Neuronal stem cell (in vitro differentiated cells): Measurements from ENCODE around the gene ITGB5.

Source experiments
- DNase-seq: peaks from one replicate; pipeline ENCODE4 v3.0.0-alpha.2; 2013; ENCODE audit warnings: low spot score
- H2AFZ ChIP-seq: one replicate; pipeline ENCODE4 v1.6.1; 2013; ENCODE audit warnings: mild to moderate bottlenecking, low read length, inconsistent platforms
- H2AK5ac ChIP-seq: 2 replicates; pipeline ENCODE4 v1.6.1; 2013; ENCODE audit warnings: low read depth, mild to moderate bottlenecking, inconsistent platforms, low read length, moderate library complexity, mixed read lengths
- H2BK120ac ChIP-seq: 2 replicates; pipeline ENCODE4 v1.6.1; 2013; ENCODE audit warnings: low read depth, mild to moderate bottlenecking, inconsistent platforms, low read length, moderate library complexity, mixed read lengths
- H2BK12ac ChIP-seq: one replicate; pipeline ENCODE4 v1.6.1; 2013; ENCODE audit warnings: low read length, inconsistent platforms
- H2BK15ac ChIP-seq: 2 replicates; pipeline ENCODE4 v1.6.1; 2013; ENCODE audit warnings: mild to moderate bottlenecking, low read length, inconsistent platforms, mixed read lengths
- H2BK5ac ChIP-seq: one replicate; pipeline ENCODE4 v1.6.1; 2013; ENCODE audit warnings: inconsistent platforms, mild to moderate bottlenecking, low read length, moderate library complexity
- H3K14ac ChIP-seq: one replicate; pipeline ENCODE4 v1.6.1; 2013; ENCODE audit warnings: low read length, inconsistent platforms
- H3K18ac ChIP-seq: 2 replicates; pipeline ENCODE4 v1.6.1; 2013; ENCODE audit warnings: low read length, inconsistent platforms
- H3K23ac ChIP-seq: 2 replicates; pipeline ENCODE4 v1.6.1; 2013; ENCODE audit warnings: low read depth, mild to moderate bottlenecking, mixed read lengths, low read length, inconsistent platforms; ENCODE audit not compliant: poor library complexity
- H3K27ac ChIP-seq: replicated peaks from 3 replicates; pipeline ENCODE4 v1.5.1; 2013; ENCODE audit warnings: low read length, inconsistent platforms
- H3K27me3 ChIP-seq, 3 experiments: 2 replicates each; pipeline ENCODE4 v1.6.1; 2013; ENCODE audit warnings: low read length in 3 of 3, mild to moderate bottlenecking in 2 of 3, inconsistent platforms in 1 of 3, low read depth in 1 of 3, mixed read lengths in 1 of 3, moderate library complexity in 1 of 3; ENCODE audit not compliant: control insufficient read depth in 3 of 3, insufficient read depth in 3 of 3
- H3K36me3 ChIP-seq, 2 donors: replicated peaks in 1 of 2; 2 replicates each; pipeline ENCODE4 v1.6.1; 2013; ENCODE audit warnings: low read length in 2 of 2; ENCODE audit not compliant: control insufficient read depth in 2 of 2, insufficient read depth in 2 of 2
- H3K4ac ChIP-seq: 2 replicates; pipeline ENCODE4 v1.6.1; 2013; ENCODE audit warnings: inconsistent platforms, mild to moderate bottlenecking, low read length, moderate library complexity
- H3K4me1 ChIP-seq, 2 donors: 1 replicate in 1 of 2; 2 replicates in 1 of 2; pipeline ENCODE4 v1.6.1; 2013; ENCODE audit warnings: low read length in 2 of 2, low read depth in 1 of 2; ENCODE audit not compliant: control insufficient read depth in 2 of 2, insufficient read depth in 1 of 2
- H3K4me2 ChIP-seq: one replicate; pipeline ENCODE4 v1.6.1; 2013; ENCODE audit warnings: mild to moderate bottlenecking, low read length, inconsistent platforms; ENCODE audit not compliant: insufficient read depth, poor library complexity, severe bottlenecking
- H3K4me3 ChIP-seq, 2 donors: 2 replicates each; pipeline ENCODE4 v1.5.1; 2013; ENCODE audit warnings: low read length in 2 of 2, mild to moderate bottlenecking in 2 of 2, inconsistent platforms in 1 of 2, moderate library complexity in 1 of 2
- H3K79me1 ChIP-seq: one replicate; pipeline ENCODE4 v1.6.1; 2013; ENCODE audit warnings: low read depth, mild to moderate bottlenecking, inconsistent platforms, low read length, moderate library complexity
- H3K9ac ChIP-seq: one replicate; pipeline ENCODE4 v1.6.1; 2013; ENCODE audit warnings: mild to moderate bottlenecking, low read depth, low read length, inconsistent platforms; ENCODE audit not compliant: poor library complexity
- H3K9me3 ChIP-seq, 2 donors: replicated peaks in 1 of 2; 2 replicates each; pipeline versions ENCODE3 to v1.6.1; 2013; ENCODE audit warnings: low read length in 2 of 2, mild to moderate bottlenecking in 2 of 2, inconsistent platforms in 1 of 2, low read depth in 1 of 2, mixed read lengths in 1 of 2, moderate library complexity in 1 of 2; ENCODE audit not compliant: control insufficient read depth in 2 of 2, insufficient read depth in 1 of 2
- H4K8ac ChIP-seq: one replicate; pipeline ENCODE4 v1.6.1; 2013; ENCODE audit warnings: low read depth, mild to moderate bottlenecking, inconsistent platforms, low read length, moderate library complexity
- H4K91ac ChIP-seq: one replicate; pipeline ENCODE4 v1.6.1; 2013; ENCODE audit warnings: low read length, low read depth, mild to moderate bottlenecking, inconsistent platforms; ENCODE audit not compliant: poor library complexity
- WGBS, 2 donors: extraction: QIAGEN DNeasy Blood & Tissue Kit; methylation state at CpG; one replicate each; pipeline ENCODE4 v1.1.7; 2013; ENCODE audit warnings: missing lambda C conversion rate in 2 of 2, mixed read lengths in 1 of 2; ENCODE audit not compliant: insufficient read length in 2 of 2, insufficient replicate concordance in 1 of 2; ENCODE audit errors: extremely low coverage in 2 of 2; 5-methylcytosine and 5-hydroxymethylcytosine counted together

Gene ITGB5

GRCh38 chr3:124861041-124861440, 26.1 kb downstream of the ITGB5 start:
- H3K27ac ChIP-seq, result no peak overlapping the region
- no peak overlapping the region for H3K4me2 ChIP-seq
- no peak overlapping the region for H3K18ac ChIP-seq
- no peak overlapping the region for H2BK12ac ChIP-seq
- H3K27me3 ChIP-seq, result no peaks in the 10 kb centered on the region
- no peak overlapping the region for H3K4me3 ChIP-seq
- peaks cover 0 to 2% of the 10 kb centered on the region in 2 donors for H3K36me3 ChIP-seq
- H3K4me1 ChIP-seq, result peaks cover 0 to 6% of the 10 kb centered on the region in 2 donors
- WGBS, 2 donors, result no CpG with 5 or more reads among the region's 9 CpGs
- H2BK15ac ChIP-seq, result no peak overlapping the region
- no peak overlapping the region for H3K4ac ChIP-seq
- no peak overlapping the region for H4K91ac ChIP-seq
- no peak overlapping the region for H4K8ac ChIP-seq
- no peak overlapping the region for H2AFZ ChIP-seq
- no peak overlapping the region for H2BK120ac ChIP-seq
- H3K23ac ChIP-seq, result no peak overlapping the region
- H3K9ac ChIP-seq, result no peak overlapping the region
- no peak overlapping the region for H2AK5ac ChIP-seq
- no peaks in the 10 kb centered on the region for H3K79me1 ChIP-seq
- DNase-seq, result no peak
- H2BK5ac ChIP-seq, result no peak overlapping the region
- H3K9me3 ChIP-seq, result no peaks in the 10 kb centered on the region
- H3K14ac ChIP-seq, result no peak overlapping the region

- Histone ChIP-seq H3K27me3 (no peaks in the 10 kb centered on the region), H3K4me3 (no peak overlapping the region), H3K14ac (no peak overlapping the region), H2AK5ac (no peak overlapping the region), H3K4me1 (peaks cover 0 to 6% of the 10 kb centered on the region in 2 donors), H3K18ac (no peak overlapping the region), H2BK5ac (no peak overlapping the region), H2BK15ac (no peak overlapping the region), H3K27ac (no peak overlapping the region), H2BK120ac (no peak overlapping the region), H2BK12ac (no peak overlapping the region), H4K8ac (no peak overlapping the region), H3K36me3 (peaks cover 0 to 2% of the 10 kb centered on the region in 2 donors), H3K23ac (no peak overlapping the region), H3K9me3 (no peaks in the 10 kb centered on the region), H3K4ac (no peak overlapping the region), H3K9ac (no peak overlapping the region), H3K79me1 (no peaks in the 10 kb centered on the region), H2AFZ (no peak overlapping the region), H3K4me2 (no peak overlapping the region), H4K91ac (no peak overlapping the region)
- no peak for DNase-seq
- WGBS, 2 donors, result no CpG with 5 or more reads among the region's 1 CpG
These were observed 26.6 kb downstream of the ITGB5 start for GRCh38 chr3:124860599-124860998.

GRCh38 chr3:124859025-124859424, 28.1 kb downstream of the ITGB5 start:
- no peak overlapping the region for H3K18ac ChIP-seq
- H3K4ac ChIP-seq, result no peak overlapping the region
- no peak overlapping the region for H2BK5ac ChIP-seq
- H2AFZ ChIP-seq, result no peak overlapping the region
- no peak for DNase-seq
- H3K14ac ChIP-seq, result no peak overlapping the region
- no peak overlapping the region for H2BK15ac ChIP-seq
- H4K91ac ChIP-seq, result no peak overlapping the region
- H2BK12ac ChIP-seq, result no peak overlapping the region
- no peaks in the 10 kb centered on the region for H3K9me3 ChIP-seq
- H4K8ac ChIP-seq, result no peak overlapping the region
- no peak overlapping the region for H3K4me2 ChIP-seq
- H3K27ac ChIP-seq, result peak overlapping the region; percentile 23
- H3K27me3 ChIP-seq, result no peaks in the 10 kb centered on the region
- H3K9ac ChIP-seq, result no peak overlapping the region
- no peaks in the 10 kb centered on the region for H3K79me1 ChIP-seq
- no peak overlapping the region for H3K4me3 ChIP-seq
- peaks cover 0 to 6% of the 10 kb centered on the region in 2 donors for H3K4me1 ChIP-seq
- peak overlapping the region; percentile 2 for H2AK5ac ChIP-seq
- H3K36me3 ChIP-seq, result peaks cover 0 to 2% of the 10 kb centered on the region in 2 donors
- no CpG with 5 or more reads among the region's 7 CpGs for WGBS, 2 donors
- H3K23ac ChIP-seq, result no peak overlapping the region
- H2BK120ac ChIP-seq, result no peak overlapping the region

- no peak overlapping the region for H3K9ac ChIP-seq
- WGBS, 2 donors, result no CpG with 5 or more reads among the region's 1 CpG
These were observed 28.9 kb downstream of the ITGB5 start for GRCh38 chr3:124858275-124858674.

More at GRCh38 chr3:124858275-124858674, 28.9 kb downstream of the ITGB5 start:
- Histone ChIP-seq H3K36me3 (peaks cover 0 to 2% of the 10 kb centered on the region in 2 donors), H3K9me3 (no peaks in the 10 kb centered on the region), H2AK5ac (no peak overlapping the region), H3K4me3 (no peak overlapping the region), H3K4me1 (peaks cover 0 to 6% of the 10 kb centered on the region in 2 donors), H2BK5ac (no peak overlapping the region), H3K27ac (no peak overlapping the region), H3K23ac (no peak overlapping the region), H2AFZ (no peak overlapping the region), H2BK15ac (no peak overlapping the region), H3K4me2 (no peak overlapping the region), H4K91ac (no peak overlapping the region), H2BK120ac (no peak overlapping the region), H3K79me1 (no peaks in the 10 kb centered on the region), H4K8ac (no peak overlapping the region), H2BK12ac (no peak overlapping the region), H3K18ac (no peak overlapping the region), H3K27me3 (no peaks in the 10 kb centered on the region), H3K4ac (no peak overlapping the region), H3K14ac (no peak overlapping the region)
- no peak for DNase-seq
